Measurements from ENCODE around the gene TEX44.
"Not testable (repeated sequence)": the region's sequence is repeated elsewhere in the genome, so short reads cannot be mapped to it uniquely, and the experiment has no call there.

GRCh38 chr2:231578655-231579054 lies 14.0 kb upstream of the TEX44 start:
- TF ChIP-seq POLR2A, CTCF, EP300, POLR2AphosphoS5 (IDR thresholded peaks at IDR 0.05): not testable (repeated sequence)
